ENCODE measurements around the gene RASGRF2.

Gene RASGRF2

DNA sequence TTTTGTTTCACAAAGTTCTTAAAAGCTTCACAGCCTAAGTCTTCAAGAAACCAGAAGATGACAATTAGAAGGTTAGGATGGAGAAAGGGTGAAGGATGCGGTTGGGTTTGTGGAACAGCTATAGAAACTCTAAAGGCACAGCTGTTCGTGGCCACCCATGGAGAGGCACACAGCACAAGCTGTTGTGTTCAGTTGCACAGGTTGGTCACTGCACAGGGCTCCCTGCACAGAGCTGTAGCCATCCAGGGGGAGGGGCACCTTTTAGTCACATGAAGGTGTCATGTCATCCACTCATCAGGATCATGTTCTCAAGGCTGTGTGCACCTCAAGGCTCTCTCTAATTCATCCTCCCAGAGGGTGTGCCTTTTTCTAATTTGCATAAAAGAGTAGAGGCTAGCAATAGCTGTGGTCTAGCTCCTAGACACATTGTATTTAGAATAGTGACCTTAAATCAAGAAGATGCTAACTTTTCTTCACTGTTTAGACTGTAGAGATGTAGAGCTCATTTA lies 5.0 kb upstream of the RASGRF2 start:
- no peak for DNase-seq (ENCODE audit: low spot score)

DNA sequence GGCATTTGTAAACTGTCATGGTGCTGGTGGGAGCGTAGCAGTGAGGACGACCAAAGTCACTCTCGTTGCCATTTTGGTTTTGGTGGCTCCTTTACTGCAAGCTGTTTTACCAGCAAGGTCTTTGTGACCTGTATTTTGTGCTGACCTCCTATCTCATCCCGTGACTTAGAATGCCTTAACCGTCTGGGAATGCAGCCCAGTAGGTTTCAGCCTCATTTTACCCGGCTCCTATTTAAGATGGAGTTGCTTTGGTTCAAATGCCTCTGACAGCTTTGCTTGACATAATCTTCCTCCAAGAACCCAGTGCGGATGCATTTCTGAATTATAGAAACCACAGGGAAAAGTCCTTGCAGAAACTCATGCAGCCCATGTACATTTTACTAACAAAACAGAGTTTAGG lies 3.9 kb upstream of the RASGRF2 start:
- no peak for DNase-seq (ENCODE audit: low spot score)

DNA sequence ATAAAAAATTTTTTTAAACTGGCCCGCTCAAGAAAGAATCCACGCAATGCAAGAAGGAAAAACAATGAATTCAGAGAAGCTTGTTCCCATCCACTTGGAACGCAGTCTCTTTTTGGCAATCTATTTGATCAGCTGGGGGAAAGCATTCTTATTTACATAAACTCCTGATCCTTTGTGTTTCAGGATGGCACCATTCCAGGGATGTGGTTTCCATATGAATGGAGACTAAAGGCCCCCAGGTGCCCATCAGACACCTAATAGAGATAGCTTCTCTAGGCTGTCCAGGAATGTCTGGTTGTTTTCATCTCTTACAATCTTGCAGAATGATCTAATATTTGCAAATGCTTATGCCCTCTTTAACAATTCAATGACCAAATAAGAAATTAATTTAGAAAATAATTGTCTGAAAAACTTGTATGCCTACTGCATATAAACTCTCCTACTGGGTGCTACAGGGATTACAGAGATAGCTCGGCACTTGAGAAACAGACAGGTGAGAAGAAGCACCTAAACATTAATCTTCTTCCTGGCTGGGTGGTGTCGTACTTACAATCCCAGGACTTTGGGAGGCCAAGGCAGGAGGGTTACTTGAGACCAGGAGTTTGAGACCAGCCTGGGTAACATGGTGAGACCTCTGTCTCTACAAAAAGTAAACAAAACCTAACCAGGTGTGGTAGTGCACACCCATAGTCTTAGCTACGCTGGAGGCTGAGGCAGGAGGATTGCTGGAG lies 3.0 kb upstream of the RASGRF2 start:
- no peak for DNase-seq (ENCODE audit: low spot score)

DNA sequence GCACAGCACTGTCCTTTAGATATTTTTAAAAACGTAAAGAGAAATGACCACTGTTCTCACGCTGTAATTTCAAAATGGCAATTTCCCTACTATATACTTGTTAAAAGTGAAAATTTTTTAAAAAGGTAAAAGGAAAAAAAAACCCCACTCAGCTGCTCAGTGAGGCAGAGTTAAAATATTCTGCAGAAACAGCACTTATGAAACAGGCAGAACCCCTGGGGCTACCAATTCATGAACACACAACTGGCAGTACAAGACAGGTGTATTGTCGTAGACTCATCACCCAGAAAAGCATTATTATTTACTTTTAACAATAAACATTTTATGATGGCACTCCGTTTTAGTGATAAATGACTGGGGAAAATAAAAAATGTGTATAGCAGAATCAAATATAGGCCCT lies 1.5 kb upstream of the RASGRF2 start:
- no peak for DNase-seq (ENCODE audit: low spot score)

DNA sequence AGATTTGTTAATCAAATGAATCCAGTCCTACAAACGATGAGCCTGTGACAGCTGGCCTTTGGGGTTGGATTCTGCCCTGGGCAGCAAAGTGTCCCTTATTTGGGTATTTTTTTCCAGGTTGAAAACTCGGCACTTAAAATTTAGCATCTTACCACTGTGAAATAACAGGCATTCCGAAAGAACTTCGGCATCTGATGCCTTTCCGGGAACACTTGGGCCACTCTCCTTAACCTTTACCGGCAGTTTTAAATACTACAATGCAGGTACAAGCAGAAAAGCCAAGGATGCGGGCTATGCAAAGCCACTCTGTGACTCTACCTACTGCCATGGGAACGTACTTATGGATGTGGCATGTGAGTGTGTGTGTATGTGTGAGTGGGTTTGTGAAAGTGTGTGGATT lies 1.0 kb upstream of the RASGRF2 start:
- DNase-seq (ENCODE audit: low spot score): no peak

DNA sequence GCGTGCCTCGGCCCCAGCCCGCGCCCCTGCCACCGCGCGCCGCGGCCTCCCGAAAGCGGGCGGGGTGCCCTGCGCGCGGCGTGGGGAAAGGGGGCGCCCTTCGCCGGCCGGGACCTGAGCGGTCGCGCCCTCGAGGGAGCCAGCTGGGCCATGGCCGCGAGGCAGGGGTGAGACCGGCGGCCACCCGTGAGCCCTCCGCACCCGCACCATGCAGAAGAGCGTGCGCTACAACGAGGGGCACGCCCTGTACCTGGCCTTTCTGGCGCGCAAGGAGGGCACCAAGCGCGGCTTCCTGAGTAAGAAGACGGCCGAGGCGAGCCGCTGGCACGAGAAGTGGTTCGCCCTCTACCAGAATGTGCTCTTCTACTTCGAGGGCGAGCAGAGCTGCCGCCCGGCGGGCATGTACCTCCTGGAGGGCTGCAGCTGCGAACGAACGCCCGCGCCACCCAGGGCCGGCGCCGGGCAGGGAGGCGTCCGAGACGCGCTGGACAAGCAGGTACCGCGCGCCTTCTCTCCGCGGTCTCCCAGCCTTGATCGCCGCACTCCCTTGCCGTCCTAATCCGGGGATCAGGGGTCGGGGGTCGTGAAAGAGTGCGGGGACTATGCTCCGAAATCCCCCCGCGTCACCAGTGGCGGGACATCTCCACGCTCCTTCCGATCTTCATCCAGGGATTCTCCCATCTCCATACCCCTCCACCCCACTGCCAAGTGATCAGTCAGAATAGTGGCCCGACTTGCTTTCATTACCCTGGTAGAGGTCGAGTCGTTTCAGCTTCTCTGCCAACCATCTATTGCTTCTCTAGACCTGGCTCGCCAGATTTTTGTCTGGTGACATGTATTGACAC lies 590 bp downstream of the RASGRF2 start:
- no peak for DNase-seq (ENCODE audit: low spot score)

DNA sequence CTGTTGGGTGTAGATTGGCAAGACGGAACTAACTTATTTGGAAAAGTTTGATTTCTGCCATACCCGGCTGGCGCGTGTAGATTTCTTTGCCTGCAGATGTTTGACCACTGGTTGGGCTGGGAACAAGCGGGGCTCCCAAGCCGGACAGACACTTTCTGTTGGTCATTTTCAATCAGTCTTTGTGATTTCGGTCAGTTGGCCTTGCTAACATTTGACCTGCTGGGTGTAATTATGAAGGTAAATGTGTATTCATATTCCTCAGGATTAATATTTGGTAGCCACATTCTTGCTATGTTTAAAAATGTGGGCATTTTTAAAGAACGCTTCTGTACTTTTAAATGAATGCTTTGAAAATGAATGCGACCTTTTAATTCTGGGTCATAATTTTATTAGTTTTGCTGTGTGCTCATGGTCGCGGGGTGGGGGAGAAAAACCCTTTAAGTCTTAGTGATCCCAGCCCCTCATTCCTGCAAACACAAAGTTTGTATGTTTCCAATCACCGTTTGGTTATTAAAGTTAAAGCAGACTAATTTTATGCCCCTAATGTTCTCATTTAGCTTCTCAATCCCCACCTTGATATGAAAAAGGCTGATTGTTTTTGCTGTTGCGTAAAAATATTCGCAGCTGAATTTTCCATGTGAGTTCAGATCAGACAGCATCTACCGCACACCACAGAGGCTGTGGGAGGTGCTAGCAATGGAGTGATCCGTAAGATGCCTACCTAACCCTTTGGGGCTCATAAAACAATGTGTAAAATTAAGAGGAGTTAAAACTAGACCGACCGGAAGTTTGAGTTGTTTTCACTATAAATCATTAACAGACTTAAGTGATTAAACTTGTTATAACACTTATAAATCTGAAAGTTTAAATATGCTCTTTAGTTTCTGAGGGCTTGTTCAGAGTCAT lies 1.5 kb downstream of the RASGRF2 start:
- no peak for DNase-seq (ENCODE audit: low spot score)

DNA sequence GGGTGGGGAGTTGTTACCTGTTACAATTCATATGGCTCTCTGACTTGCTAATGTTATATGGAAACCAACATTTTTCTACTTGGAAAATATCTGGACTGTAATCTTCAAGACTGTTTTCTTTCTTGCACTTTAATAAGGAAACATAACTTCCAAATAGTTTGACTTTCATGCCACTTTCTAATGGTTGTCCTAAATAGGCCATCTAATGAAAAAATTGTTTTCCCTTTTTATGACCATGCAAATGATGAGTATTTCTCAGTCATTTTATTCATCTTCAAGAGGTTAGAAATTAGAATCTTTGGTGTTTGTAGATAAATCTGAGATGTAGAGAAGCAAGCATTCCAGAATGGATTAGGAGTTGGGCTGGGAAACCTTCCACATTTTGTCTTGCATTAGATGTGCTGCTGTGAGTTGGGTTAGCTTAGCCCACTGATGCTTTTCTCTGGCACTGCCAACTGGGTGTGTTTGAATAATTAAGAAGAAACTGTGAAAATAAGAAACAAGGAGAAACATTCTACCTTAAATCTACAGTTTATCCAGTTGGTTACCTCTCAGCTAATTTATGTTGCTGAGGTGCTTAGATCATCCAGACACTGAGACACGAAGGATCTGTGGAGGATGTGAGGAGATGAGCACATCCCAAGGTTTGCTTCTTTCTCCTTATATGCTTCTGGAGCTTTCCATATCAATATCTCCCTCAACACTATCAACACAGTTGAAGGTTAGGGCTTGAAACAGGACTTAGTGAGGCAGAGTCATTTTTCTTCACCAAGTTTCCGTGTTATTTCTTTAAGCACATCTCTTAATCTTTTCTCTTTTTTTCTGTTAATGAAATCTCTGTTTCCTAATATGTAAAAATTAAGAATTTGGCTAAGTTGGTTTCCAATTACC lies 2.7 kb downstream of the RASGRF2 start:
- no peak for DNase-seq (ENCODE audit: low spot score)

DNA sequence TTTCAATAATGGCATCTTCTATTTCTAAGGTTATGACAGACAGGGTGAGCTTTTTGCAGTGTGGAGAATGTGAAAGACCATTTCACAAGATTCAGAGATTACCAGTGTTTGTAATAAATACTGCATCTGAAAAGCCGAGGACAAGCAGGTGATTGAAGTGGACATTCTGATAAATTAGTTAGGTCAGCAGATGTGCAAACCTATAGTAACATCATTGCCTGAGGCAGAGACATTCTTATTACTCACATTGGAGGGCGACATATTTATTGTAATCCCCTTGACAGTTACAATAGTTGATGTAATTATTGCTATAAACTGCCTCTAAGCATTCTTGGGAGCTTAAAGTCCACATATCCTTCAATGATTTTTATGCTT lies 3.3 kb downstream of the RASGRF2 start:
- no peak for DNase-seq (ENCODE audit: low spot score)

DNA sequence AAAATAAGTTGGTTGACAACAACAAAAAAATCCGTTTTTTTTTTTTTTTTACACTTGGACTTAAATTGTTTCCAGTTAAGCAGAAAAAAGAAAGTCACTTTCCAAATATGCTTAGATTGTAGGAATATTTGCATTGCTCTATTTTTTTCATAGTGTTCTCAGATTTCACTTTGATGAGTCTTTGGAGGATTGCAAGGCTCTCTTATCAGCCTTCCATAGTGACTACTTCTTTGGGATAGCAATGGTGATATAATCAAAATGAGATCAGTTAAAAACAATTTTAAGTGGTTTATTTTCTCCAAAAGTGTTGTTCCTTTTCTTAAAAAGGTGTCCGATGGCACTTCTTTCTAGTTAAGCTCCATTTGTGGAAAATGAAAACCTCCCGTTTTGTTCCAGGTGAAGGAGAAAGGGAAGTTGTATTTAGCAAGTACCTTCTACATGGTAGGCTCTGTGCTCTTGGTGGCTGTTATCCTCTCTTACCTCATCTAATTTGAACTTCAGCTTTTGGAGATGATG lies 3.9 kb downstream of the RASGRF2 start:
- no peak for DNase-seq (ENCODE audit: low spot score)

DNA sequence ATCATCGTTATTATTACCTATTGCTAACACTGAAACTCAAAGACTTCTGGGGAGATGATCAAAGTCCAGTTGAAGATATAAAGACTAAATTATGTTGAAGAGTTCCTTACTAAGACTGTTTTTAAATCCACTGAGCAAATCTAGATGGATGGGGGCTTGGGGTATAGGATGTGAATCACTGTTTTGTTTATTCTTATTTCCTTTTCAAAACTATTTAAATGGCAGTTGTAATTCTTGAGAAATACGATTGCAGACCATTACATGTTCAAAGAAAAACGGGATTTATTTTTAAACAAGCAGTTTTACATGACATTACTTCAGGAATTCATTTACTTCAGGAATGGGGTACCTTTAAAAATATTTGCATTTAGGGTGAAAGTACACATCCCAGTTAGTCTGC lies 4.3 kb downstream of the RASGRF2 start:
- no peak for DNase-seq (ENCODE audit: low spot score)

DNA sequence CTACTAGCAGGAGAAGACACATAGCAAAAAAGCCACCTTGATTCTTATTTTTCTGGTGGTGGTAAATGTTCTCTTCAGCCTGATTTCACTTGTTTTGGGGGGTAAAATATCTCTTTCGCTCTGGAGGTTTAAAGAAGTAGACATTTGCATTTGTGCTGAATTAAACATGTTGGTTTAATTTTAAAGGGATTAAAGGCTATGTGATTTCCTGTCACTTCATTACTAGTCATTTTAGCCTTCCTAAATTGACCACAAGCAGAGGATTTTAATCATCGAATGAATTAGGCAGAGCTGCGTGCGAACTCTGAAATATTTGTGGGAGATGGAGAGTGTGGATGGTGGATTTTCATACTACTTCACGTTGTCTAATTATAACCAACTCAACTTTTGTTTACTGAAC lies 4.8 kb downstream of the RASGRF2 start:
- DNase-seq (ENCODE audit: low spot score): no peak

DNA sequence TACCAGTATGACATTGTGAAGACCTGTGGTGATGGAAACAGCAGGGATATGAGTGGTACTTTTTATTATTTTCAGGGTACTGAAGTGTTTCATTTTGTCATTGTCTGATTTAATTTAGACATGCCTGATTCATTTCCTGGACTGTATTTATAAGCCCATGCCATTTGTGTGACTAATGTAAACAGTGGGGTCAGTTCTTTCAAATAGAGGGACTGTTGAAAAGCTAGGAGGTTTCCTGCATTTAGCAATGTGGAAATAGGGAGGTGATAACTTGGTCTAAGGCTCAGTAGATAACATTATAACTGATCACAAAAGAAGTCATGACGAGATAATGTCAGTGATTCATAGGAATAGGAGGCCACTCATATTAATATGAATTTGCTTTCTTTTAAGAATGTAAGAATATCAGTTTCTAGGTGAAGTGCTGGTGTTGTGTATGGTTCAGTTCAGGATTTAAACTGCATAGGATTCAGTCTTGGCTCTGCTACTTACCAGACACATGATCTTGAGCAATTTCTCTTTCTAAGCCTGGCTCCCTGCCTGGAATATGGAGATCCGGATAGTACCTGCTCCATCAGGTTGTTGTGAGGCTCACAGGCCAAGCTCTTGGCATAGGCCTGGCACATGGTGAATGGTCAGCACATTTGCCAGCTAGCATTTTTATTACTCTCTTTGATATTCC lies 7.5 kb downstream of the RASGRF2 start:
- DNase-seq (ENCODE audit: low spot score): no peak

DNA sequence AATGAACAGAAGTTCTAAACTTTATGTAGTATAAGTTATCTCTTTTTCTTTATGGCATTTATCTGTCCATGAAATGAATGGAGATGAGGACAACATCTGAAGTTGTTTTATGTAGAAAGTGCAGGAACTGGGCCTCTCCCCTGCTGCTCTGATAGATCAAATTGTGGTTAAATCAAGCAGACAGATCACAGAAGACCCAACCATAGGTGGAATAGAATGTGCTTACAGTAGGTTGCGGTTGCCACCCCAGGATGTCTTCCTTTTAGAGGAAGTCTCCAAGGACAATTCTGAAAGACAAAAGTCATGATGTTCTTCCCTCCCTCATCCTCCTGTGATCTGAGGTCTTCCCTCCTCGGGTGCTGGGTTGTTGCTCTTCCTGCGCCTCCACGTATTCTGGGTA lies 12.9 kb downstream of the RASGRF2 start:
- no peak for DNase-seq (ENCODE audit: low spot score)

DNA sequence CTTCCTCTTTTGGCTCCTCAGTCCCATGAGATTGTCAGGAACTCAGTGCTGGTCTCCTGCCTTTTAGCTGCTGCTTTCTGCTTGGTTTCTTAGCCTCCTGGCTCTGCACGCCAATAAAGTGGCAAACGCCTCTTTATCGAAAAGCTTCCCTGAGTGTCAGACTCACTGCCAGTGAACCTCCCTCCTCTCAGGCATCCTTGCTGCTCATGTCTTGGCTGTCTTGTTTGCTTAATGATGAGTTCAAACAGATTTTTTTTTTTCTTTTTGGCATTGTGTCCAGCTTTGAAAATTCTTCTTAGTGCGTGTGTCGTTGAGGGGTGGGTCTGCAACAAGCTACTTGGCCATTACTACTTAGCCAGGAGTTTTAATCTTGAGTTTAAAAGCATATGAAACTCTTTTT lies 14.9 kb downstream of the RASGRF2 start:
- no peak for DNase-seq (ENCODE audit: low spot score)

DNA sequence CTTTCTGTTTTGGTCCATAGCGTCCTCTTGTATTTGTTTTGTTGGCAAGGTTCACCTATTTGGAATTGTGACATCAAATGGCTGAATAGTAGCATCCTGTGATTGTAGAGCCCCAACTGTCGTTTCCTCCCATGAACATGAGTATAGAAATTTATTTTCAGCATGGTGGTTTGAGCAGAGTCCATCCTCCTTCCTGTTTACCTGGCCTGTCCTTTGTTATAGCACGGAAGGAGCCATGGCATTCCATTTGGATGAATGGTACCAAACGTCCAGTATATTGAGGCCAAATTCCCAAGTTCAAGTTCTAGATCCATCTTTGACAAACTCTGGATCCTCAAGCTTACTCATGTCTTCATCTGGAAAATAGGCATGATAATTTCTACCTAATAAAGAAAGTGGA lies 16.8 kb downstream of the RASGRF2 start:
- no peak for DNase-seq (ENCODE audit: low spot score)

DNA sequence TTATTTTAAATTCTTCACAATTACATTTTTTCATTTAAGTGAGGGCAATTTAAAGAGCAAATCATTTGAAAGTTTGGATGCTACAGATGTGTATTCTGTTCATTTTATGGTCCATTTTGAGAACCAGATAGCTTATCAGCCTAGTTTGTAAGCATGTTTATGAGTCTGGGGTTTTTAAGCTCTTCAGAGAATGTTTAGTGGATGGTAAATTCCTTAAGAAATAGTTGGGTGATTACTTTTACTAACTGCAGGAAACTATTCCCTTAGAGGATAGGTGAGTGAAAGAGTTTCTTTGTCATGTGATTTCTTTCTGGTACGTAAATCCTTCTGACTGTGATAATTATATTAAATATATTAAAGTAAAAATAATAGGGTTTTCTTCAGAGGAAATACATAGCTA lies 17.6 kb downstream of the RASGRF2 start:
- no peak for DNase-seq (ENCODE audit: low spot score)

DNA sequence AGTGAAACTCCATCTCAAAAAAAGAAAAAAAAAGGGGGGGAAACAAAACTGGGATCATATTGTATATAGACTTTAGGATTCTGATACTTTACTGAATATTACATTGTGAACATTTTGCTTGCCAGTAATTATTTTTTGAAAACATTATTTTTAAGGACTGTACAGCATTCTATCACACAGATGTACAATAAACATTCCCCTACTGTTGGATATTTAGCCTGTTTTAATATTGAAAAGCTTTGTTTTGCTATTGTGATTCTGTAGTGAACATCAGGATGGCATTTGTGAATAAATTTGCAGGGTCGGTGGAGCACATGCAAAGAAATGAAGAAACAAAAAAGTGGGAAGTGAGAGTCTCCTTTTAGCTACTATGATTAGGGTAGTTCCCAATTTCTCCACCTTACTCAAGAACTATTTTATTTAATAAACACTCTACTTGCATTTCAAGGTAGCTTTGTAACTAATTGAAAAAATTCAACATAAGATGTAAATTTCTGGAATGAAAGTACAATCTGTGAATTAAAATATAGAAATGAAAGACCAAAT lies 18.7 kb downstream of the RASGRF2 start:
- DNase-seq (ENCODE audit: low spot score): no peak

DNA sequence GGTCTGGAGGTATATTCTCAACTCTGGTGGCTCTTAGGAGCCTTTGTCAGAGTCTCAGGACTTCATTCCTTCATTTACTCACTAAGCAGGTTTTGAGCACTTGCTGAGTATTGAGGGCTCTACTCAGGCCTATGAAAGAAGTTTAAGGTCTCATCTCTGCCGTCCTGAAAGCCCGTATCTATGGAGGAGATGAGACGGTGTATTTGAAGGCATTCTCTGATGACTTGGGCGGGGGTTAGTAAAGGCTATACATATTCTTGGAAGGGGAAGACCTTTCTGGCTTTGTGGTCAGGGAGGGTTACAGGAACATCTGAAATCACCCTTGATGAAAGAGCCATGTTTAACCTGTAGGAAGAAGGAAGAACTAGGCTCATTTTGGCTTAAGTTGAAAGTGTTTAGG lies 21.9 kb downstream of the RASGRF2 start:
- no peak for DNase-seq (ENCODE audit: low spot score)

Measured in SK-N-DZ (cell line).